ENCODE data around the gene ACOT11.

The ACOT11 gene

GRCh38 chr1:54579337-54579781 is 31.3 kb downstream of the ACOT11 start:
- H3K4me3 ChIP-seq, result no peak overlapping the region
- in situ Hi-C loops (cut with MboI; ENCODE audit: low sequenced_read_pairs), result no loop called here
- no peaks in the 10 kb centered on the region for H3K36me3 ChIP-seq (replicated peaks)
- DNase-seq (ENCODE audit: low spot score in 2 of 2), result no peak
- no peaks in the 10 kb centered on the region for H3K4me1 ChIP-seq
- no peaks in the 10 kb centered on the region for H3K9me3 ChIP-seq
- H3K27me3 ChIP-seq (ENCODE audit: low read depth), result no peaks in the 10 kb centered on the region

GRCh38 chr1:54580856-54581550 is 33.0 kb downstream of the ACOT11 start:
- in situ Hi-C loops (cut with MboI; ENCODE audit: low sequenced_read_pairs), result no loop called here
- Histone ChIP-seq H3K9me3 (no peaks in the 10 kb centered on the region), H3K36me3 (replicated peaks) (no peaks in the 10 kb centered on the region), H3K4me1 (no peaks in the 10 kb centered on the region), H3K4me3 (no peak overlapping the region), H3K27me3 (ENCODE audit: low read depth) (no peaks in the 10 kb centered on the region)
- no peak for DNase-seq (ENCODE audit: low spot score in 2 of 2)

- no peak for DNase-seq (ENCODE audit: low spot score in 2 of 2)
- no peaks in the 10 kb centered on the region for H3K27me3 ChIP-seq (ENCODE audit: low read depth)
- no peaks in the 10 kb centered on the region for H3K4me1 ChIP-seq
- in situ Hi-C loops (cut with MboI; ENCODE audit: low sequenced_read_pairs), result no loop called here
- no peak overlapping the region for H3K4me3 ChIP-seq
- H3K9me3 ChIP-seq, result no peaks in the 10 kb centered on the region
- H3K36me3 ChIP-seq (replicated peaks), result no peaks in the 10 kb centered on the region
Measured at GRCh38 chr1:54581621-54582035, 33.6 kb downstream of the ACOT11 start.

GRCh38 chr1:54582566-54583306 is 34.7 kb downstream of the ACOT11 start:
- DNase-seq (ENCODE audit: low spot score in 2 of 2), result no peak
- H3K9me3 ChIP-seq, result no peaks in the 10 kb centered on the region
- no peak overlapping the region for H3K4me3 ChIP-seq
- in situ Hi-C loops (cut with MboI; ENCODE audit: low sequenced_read_pairs), result no loop called here
- no peaks in the 10 kb centered on the region for H3K27me3 ChIP-seq (ENCODE audit: low read depth)
- H3K36me3 ChIP-seq (replicated peaks), result no peaks in the 10 kb centered on the region
- H3K4me1 ChIP-seq, result no peaks in the 10 kb centered on the region

- in situ Hi-C loops (cut with MboI; ENCODE audit: low sequenced_read_pairs), result no loop called here
- Histone ChIP-seq H3K9me3 (no peaks in the 10 kb centered on the region), H3K4me3 (no peak overlapping the region), H3K27me3 (ENCODE audit: low read depth) (no peaks in the 10 kb centered on the region), H3K4me1 (no peaks in the 10 kb centered on the region), H3K36me3 (replicated peaks) (no peaks in the 10 kb centered on the region)
- no peak for DNase-seq (ENCODE audit: low spot score in 2 of 2)
Measured at GRCh38 chr1:54583307-54583686, 35.3 kb downstream of the ACOT11 start.

GRCh38 chr1:54583871-54584270 is 35.8 kb downstream of the ACOT11 start:
- DNase-seq (ENCODE audit: low spot score in 2 of 2), result no peak
- H3K4me1 ChIP-seq, result no peaks in the 10 kb centered on the region
- in situ Hi-C loops (cut with MboI; ENCODE audit: low sequenced_read_pairs), result no loop called here

GRCh38 chr1:54584575-54584974 is 36.5 kb downstream of the ACOT11 start:
- Histone ChIP-seq H3K36me3 (replicated peaks) (no peaks in the 10 kb centered on the region), H3K9me3 (no peaks in the 10 kb centered on the region), H3K27me3 (ENCODE audit: low read depth) (no peaks in the 10 kb centered on the region), H3K4me1 (no peaks in the 10 kb centered on the region), H3K4me3 (no peak overlapping the region)
- no peak for DNase-seq (ENCODE audit: low spot score in 2 of 2)
- in situ Hi-C loops (cut with MboI; ENCODE audit: low sequenced_read_pairs), result no loop called here

More at GRCh38 chr1:54583871-54584270, 35.8 kb downstream of the ACOT11 start:
- H3K9me3 ChIP-seq, result no peaks in the 10 kb centered on the region
- no peaks in the 10 kb centered on the region for H3K36me3 ChIP-seq (replicated peaks)
- H3K27me3 ChIP-seq (ENCODE audit: low read depth), result no peaks in the 10 kb centered on the region
- H3K4me3 ChIP-seq, result no peak overlapping the region

GRCh38 chr1:54585181-54586066 is 37.4 kb downstream of the ACOT11 start:
- no peak overlapping the region for H3K4me3 ChIP-seq
- no peaks in the 10 kb centered on the region for H3K4me1 ChIP-seq
- in situ Hi-C loops (cut with MboI; ENCODE audit: low sequenced_read_pairs), result no loop called here
- H3K36me3 ChIP-seq (replicated peaks), result no peaks in the 10 kb centered on the region
- no peak for DNase-seq (ENCODE audit: low spot score in 2 of 2)
- no peaks in the 10 kb centered on the region for H3K27me3 ChIP-seq (ENCODE audit: low read depth)
- H3K9me3 ChIP-seq, result no peaks in the 10 kb centered on the region

GRCh38 chr1:54588377-54588776 is 40.3 kb downstream of the ACOT11 start:
- Histone ChIP-seq H3K27me3 (ENCODE audit: low read depth) (no peaks in the 10 kb centered on the region), H3K4me1 (no peaks in the 10 kb centered on the region), H3K9me3 (no peaks in the 10 kb centered on the region), H3K4me3 (no peak overlapping the region), H3K36me3 (replicated peaks) (no peaks in the 10 kb centered on the region)
- no peak for DNase-seq (ENCODE audit: low spot score in 2 of 2)
- in situ Hi-C loops (cut with MboI; ENCODE audit: low sequenced_read_pairs), result no loop called here

GRCh38 chr1:54591127-54591756 is 43.2 kb downstream of the ACOT11 start:
- Histone ChIP-seq H3K4me1 (no peaks in the 10 kb centered on the region), H3K36me3 (replicated peaks) (no peaks in the 10 kb centered on the region), H3K9me3 (no peaks in the 10 kb centered on the region), H3K4me3 (no peak overlapping the region), H3K27me3 (ENCODE audit: low read depth) (no peaks in the 10 kb centered on the region)
- DNase-seq (ENCODE audit: low spot score in 2 of 2), result no peak
- in situ Hi-C loops (cut with MboI; ENCODE audit: low sequenced_read_pairs), result no loop called here

- Histone ChIP-seq H3K36me3 (replicated peaks) (no peaks in the 10 kb centered on the region), H3K4me1 (no peaks in the 10 kb centered on the region), H3K9me3 (no peaks in the 10 kb centered on the region), H3K4me3 (no peak overlapping the region), H3K27me3 (ENCODE audit: low read depth) (no peaks in the 10 kb centered on the region)
- in situ Hi-C loops (cut with MboI; ENCODE audit: low sequenced_read_pairs), result no loop called here
- no peak for DNase-seq (ENCODE audit: low spot score in 2 of 2)
Measured at GRCh38 chr1:54593571-54594160, 45.6 kb downstream of the ACOT11 start.

GRCh38 chr1:54594463-54594862 is 46.4 kb downstream of the ACOT11 start:
- Histone ChIP-seq H3K36me3 (replicated peaks) (no peaks in the 10 kb centered on the region), H3K27me3 (ENCODE audit: low read depth) (no peaks in the 10 kb centered on the region), H3K4me1 (no peaks in the 10 kb centered on the region), H3K9me3 (no peaks in the 10 kb centered on the region), H3K4me3 (no peak overlapping the region)
- in situ Hi-C loops (cut with MboI; ENCODE audit: low sequenced_read_pairs), result no loop called here
- no peak for DNase-seq (ENCODE audit: low spot score in 2 of 2)

GRCh38 chr1:54595956-54596498 is 48.0 kb downstream of the ACOT11 start:
- Histone ChIP-seq H3K4me3 (no peak overlapping the region), H3K4me1 (no peaks in the 10 kb centered on the region), H3K27me3 (ENCODE audit: low read depth) (no peaks in the 10 kb centered on the region), H3K9me3 (no peaks in the 10 kb centered on the region), H3K36me3 (replicated peaks) (no peaks in the 10 kb centered on the region)
- in situ Hi-C loops (cut with MboI; ENCODE audit: low sequenced_read_pairs), result no loop called here
- no peak for DNase-seq (ENCODE audit: low spot score in 2 of 2)
